Spleen (tissue), 11 donors: ENCODE results near the gene GNAS-AS1. TPM values are rescaled to one million over a fixed set of nuclear protein-coding genes. Genes with fewer than 3 reads are reported as not detected.

ENCODE experiments used
- DNase-seq: peaks from one replicate; pipeline ENCODE4 v3.0.0-alpha.2; 2020
- H3K27ac ChIP-seq, 8 donors: fragments of 200-600 bp; sonication (generic) in 7 of 8; 1 replicate in 4 of 8; 2 replicates in 4 of 8; pipeline versions ENCODE4 v1.5.0 to v1.8.0; 2016 to 2021; ENCODE audit warnings: inconsistent platforms in 4 of 8, mild to moderate bottlenecking in 4 of 8, moderate library complexity in 1 of 8
- H3K27me3 ChIP-seq, 7 donors: fragments of 200-600 bp; sonication (generic) in 6 of 7; replicated peaks in 1 of 7; 1 replicate in 4 of 7; 2 replicates in 3 of 7; pipeline versions ENCODE4 v1.5.0 to v1.8.0; 2016 to 2021; ENCODE audit warnings: inconsistent platforms in 3 of 7, mild to moderate bottlenecking in 1 of 7
- H3K36me3 ChIP-seq, 6 donors: fragments of 200-600 bp; sonication (generic) in 5 of 6; 1 replicate in 4 of 6; 2 replicates in 2 of 6; pipeline versions ENCODE4 v1.5.0 to v1.8.0; 2016 to 2021; ENCODE audit warnings: inconsistent platforms in 2 of 6
- H3K4me1 ChIP-seq, 6 donors: fragments of 200-600 bp; sonication (generic) in 5 of 6; 1 replicate in 3 of 6; 2 replicates in 3 of 6; pipeline versions ENCODE4 v1.5.0 to v1.8.0; 2016 to 2021; ENCODE audit warnings: inconsistent platforms in 3 of 6
- H3K4me3 ChIP-seq, 8 donors: fragments of 200-600 bp; sonication (generic) in 7 of 8; 1 replicate in 4 of 8; 2 replicates in 4 of 8; pipeline versions ENCODE4 v1.5.0 to v1.8.0; 2016 to 2021; ENCODE audit warnings: inconsistent platforms in 4 of 8, mild to moderate bottlenecking in 4 of 8, moderate library complexity in 2 of 8
- H3K9me3 ChIP-seq, 8 donors: fragments of 200-600 bp; sonication (generic) in 7 of 8; 1 replicate in 4 of 8; 2 replicates in 4 of 8; pipeline versions ENCODE4 v1.5.0 to v1.8.0; 2016 to 2021; ENCODE audit warnings: inconsistent platforms in 4 of 8
- CTCF ChIP-seq, 11 experiments: fragments of 200-600 bp in 7 of 11; fragments of 450-650 bp in 4 of 11; sonication (generic) in 4 of 11; IDR thresholded peaks in 8 of 11; conservative IDR thresholded peaks in 3 of 11; 1 replicate in 7 of 11; 2 replicates in 4 of 11; pipeline versions ENCODE4 v1.4.0 to v1.8.0; 2016 to 2021; ENCODE audit warnings: antibody characterized with exemption in 11 of 11, inconsistent platforms in 4 of 11, mild to moderate bottlenecking in 1 of 11
- POLR2A ChIP-seq, 3 donors: fragments of 450-650 bp; IDR thresholded peaks; one replicate each; pipeline ENCODE4 v1.5.1; 2017; ENCODE audit warnings: antibody characterized with exemption in 3 of 3, mild to moderate bottlenecking in 1 of 3
- POLR2AphosphoS5 ChIP-seq, 3 donors: sonication (generic); formaldehyde crosslinking; IDR thresholded peaks; one replicate each; pipeline ENCODE4 v1.5.1; 2017; ENCODE audit warnings: antibody characterized with exemption in 3 of 3
- WGBS, 5 donors: extraction: QIAGEN DNeasy Blood & Tissue Kit in 3 of 5; methylation state at CpG; one replicate each; pipeline versions ENCODE4 v1.1.5 to v1.1.7; 2013 to 2018; 5-methylcytosine and 5-hydroxymethylcytosine counted together
- intact Hi-C: fragments of 100-400 bp; cut with DNase I; formaldehyde crosslinking; loops from one replicate; pipeline ENCODE4 v1.15.0; 2023; ENCODE audit warnings: low total_unique reads
- polyA plus RNA-seq, 3 donors: library from polyadenylated mRNA; stranded (reverse); fragments of 200-250 nt; gene quantifications; one replicate each; pipeline ENCODE4 v1.2.1, GENCODE V29; 2013
- total RNA-seq, 7 donors: library from RNA; depleted of rRNA in 3 of 7; stranded (reverse); fragments of >200 nt in 3 of 7; fragmentation: NEBNext Ultra II Directional in 4 of 7; extraction: Animal tissue kit (Norgen Biotek cat#: 25700) in 4 of 7; gene quantifications; one replicate each; pipeline versions ENCODE4 v1.1.0 to v1.2.1, GENCODE V29; 2016 to 2021
- donor health status: healthy with polysubstance abuse.
- donor health status: DM: no; HTN: no; CAD: no; lungs with moderate emphysema.
- donor health status: DM: no; HTN: no; CAD: no.
- donor health status: Bipolar disorder and iron deficiency.
- donor health status: healthy.
- donor health status: DM: no; HTN: no; CAD: no.
- donor health status: DM: yes; HTN: yes; CAD: no.

GNAS-AS1 gene
- total and polyA plus RNA-seq, 10 donors, result 0.18 to 1.1 (median 0.45) TPM; not detected in 2

DNA sequence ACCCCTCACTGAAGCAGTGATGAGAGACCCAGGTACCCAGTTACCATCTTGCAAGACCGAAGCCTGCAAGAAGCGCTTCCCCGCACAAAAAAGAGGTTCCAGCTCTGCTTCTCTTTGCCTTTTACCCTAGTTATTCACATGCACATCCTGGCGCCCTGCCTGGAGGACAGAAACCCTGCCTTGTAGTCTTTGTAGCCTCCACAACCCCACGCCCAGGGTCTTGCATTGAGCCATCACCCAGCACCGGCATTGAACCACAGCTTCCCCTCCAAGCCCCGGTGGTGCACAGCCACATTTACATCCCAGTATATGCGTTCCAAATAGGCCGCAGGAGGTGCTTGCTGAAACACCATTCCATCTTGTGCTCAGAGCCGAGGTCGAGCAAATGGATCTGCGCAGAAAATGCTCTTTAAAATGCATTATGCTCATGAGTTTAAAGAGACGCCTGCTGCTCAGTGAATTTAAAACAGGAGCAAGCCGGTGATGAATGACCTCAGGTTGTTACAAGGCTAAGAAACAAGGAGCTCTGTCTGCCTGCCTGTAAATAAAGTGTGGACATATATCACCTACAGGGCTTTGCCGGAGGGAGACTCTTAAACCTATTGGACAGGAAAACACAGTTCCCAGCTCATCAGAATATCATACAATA is 61.7 kb downstream of the GNAS-AS1 start:
- WGBS, 5 donors, result 69 to 75% (median 72%) methylated on average over 12 to 15 of the region's 15 CpGs

GRCh38 chr20:58787211-58788005 is 63.3 kb downstream of the GNAS-AS1 start:
- no peaks in the 10 kb centered on the region for H3K36me3 ChIP-seq
- no peaks in the 10 kb centered on the region for H3K9me3 ChIP-seq
- no peak for TF ChIP-seq POLR2AphosphoS5 (IDR thresholded peaks at IDR 0.05)
- TF ChIP-seq POLR2A (IDR thresholded peaks at IDR 0.05), result no peak
- no peak for TF ChIP-seq CTCF (IDR thresholded peaks at IDR 0.05 in 8 of 11, conservative IDR thresholded peaks at IDR 0.05 in 3 of 11)
- H3K27me3 ChIP-seq, result peaks cover 0 to 85% (median 0%) of the 10 kb centered on the region in 7 donors
- 81 to 88% (median 88%) methylated on average over 22 to 25 of the region's 25 CpGs for WGBS, 5 donors
- DNase-seq, result no peak
- intact Hi-C loops, result no loop called here
- H3K4me3 ChIP-seq, result no peak overlapping the region
- H3K27ac ChIP-seq, result no peak overlapping the region
- H3K4me1 ChIP-seq, result no peaks in the 10 kb centered on the region

More for the DNA sequence above, 61.7 kb downstream of the GNAS-AS1 start:
- Histone ChIP-seq H3K4me3 (no peak overlapping the region), H3K9me3 (no peaks in the 10 kb centered on the region), H3K27ac (no peak overlapping the region), H3K36me3 (no peaks in the 10 kb centered on the region), H3K27me3 (peaks cover 0 to 86% (median 0%) of the 10 kb centered on the region in 7 donors), H3K4me1 (no peaks in the 10 kb centered on the region)
- intact Hi-C loops, result no loop called here
- no peak for DNase-seq
- no peak for TF ChIP-seq CTCF (IDR thresholded peaks at IDR 0.05 in 8 of 11, conservative IDR thresholded peaks at IDR 0.05 in 3 of 11)
- no peak for TF ChIP-seq POLR2AphosphoS5 (IDR thresholded peaks at IDR 0.05)
- no peak for TF ChIP-seq POLR2A (IDR thresholded peaks at IDR 0.05)

GRCh38 chr20:58784321-58785074 is 66.2 kb downstream of the GNAS-AS1 start:
- Histone ChIP-seq H3K27me3 (peaks cover 0 to 58% (median 0%) of the 10 kb centered on the region in 7 donors), H3K36me3 (no peaks in the 10 kb centered on the region), H3K9me3 (no peaks in the 10 kb centered on the region), H3K27ac (no peak overlapping the region), H3K4me1 (no peaks in the 10 kb centered on the region), H3K4me3 (no peak overlapping the region)
- no peak for TF ChIP-seq CTCF (IDR thresholded peaks at IDR 0.05 in 8 of 11, conservative IDR thresholded peaks at IDR 0.05 in 3 of 11)
- no peak for TF ChIP-seq POLR2A (IDR thresholded peaks at IDR 0.05)
- DNase-seq, result peak; percentile 50
- 67 to 83% (median 77%) methylated on average over 12 to 15 of the region's 15 CpGs for WGBS, 5 donors
- intact Hi-C loops, result no loop called here
